Stimulated activated CD8-positive, alpha-beta memory T cell treated with anti-CD3 and anti-CD28 coated beads, Interleukin-12 subunit alpha, Interleukin-12 subunit beta, amount 100 ng/mL, for 1 hour (primary cell): ENCODE measurements around the gene PRKCE.

Experiments used
- DNase-seq: peaks from one replicate; pipeline ENCODE4 v3.0.0-alpha.2; 2020; ENCODE audit warnings: low read depth

Gene PRKCE

DNA sequence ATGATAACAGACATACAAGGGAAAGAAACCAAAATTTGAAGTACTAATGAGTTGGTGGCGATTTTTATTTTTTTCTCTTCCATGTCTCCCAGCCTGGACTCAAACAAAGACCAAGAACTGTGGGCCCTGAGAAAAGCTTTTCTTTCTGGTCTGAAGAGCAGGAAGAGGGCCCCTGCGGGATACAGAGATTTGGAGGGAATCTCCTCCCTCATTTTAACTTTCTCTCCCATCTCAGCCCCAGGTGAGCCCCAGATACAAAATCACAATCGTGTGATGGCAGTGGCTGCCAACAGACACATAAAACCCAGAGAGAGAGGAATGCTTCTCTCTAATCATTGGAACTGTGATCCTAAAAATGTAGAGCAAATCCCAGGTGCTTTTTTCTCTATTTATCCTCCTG is 19.5 kb upstream of the PRKCE start:
- DNase-seq: no peak

- DNase-seq: no peak
These were observed 17.3 kb upstream of the PRKCE start for GRCh38 chr2:45634223-45634622.

- DNase-seq: no peak
These were observed 15.5 kb upstream of the PRKCE start for GRCh38 chr2:45636008-45636407.

DNA sequence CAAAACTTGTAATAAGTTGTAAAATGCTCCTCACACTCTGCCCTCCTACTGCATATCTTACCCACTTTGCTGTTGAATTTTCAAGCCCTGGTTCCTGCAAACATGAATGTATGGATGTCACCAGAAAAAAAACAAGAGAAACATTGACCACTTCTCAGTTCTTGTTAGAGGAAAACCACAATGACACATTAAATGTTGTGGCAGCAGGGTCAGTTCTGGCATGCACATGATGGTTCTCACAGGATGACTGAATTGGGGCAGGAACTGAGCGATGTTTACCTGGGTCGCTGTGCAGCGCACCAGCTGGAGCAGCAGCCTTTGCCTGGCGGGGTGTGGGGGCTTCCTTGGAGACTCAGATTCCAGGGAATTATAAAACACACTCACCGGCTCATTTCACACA is 14.0 kb upstream of the PRKCE start:
- no peak for DNase-seq

DNA sequence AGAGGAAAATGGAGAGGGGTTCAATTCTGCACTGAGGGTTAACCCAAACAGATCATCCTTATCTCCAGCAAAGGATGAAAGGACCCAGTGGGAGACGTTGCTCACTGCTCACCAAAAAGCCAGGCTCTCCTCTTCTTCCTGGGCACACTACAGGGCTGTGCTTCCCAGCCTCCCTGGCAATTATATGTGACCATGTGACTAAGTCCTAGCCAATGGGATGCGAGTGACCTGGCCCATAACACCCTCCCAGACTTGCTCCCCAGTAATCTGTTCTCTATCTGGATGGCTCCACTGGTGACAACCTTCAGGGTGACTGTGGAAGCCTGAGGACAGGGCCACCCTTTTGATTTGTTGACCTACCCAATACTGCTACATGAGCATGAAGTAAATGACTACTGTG is 10.9 kb upstream of the PRKCE start:
- DNase-seq: no peak

DNA sequence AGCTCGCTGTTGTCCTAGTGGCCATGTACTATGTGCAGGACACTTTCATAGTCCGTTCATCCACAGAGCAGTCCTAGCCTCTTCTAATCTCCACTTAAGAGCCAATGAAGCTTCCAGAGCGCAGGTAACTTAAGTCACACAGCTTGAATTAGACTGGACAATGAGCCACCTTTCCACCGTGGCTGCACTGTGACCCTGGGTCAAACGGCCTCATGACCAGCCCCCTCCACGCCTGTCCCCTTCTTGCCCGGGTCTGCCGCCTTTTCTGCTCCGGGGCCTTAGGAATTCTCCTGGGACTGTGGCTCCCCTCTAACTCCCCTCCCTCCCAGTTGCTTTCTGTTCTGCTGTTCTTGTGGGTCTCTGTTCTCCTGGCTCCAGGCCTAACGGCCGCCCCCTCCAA is 8.4 kb upstream of the PRKCE start:
- no peak for DNase-seq

DNA sequence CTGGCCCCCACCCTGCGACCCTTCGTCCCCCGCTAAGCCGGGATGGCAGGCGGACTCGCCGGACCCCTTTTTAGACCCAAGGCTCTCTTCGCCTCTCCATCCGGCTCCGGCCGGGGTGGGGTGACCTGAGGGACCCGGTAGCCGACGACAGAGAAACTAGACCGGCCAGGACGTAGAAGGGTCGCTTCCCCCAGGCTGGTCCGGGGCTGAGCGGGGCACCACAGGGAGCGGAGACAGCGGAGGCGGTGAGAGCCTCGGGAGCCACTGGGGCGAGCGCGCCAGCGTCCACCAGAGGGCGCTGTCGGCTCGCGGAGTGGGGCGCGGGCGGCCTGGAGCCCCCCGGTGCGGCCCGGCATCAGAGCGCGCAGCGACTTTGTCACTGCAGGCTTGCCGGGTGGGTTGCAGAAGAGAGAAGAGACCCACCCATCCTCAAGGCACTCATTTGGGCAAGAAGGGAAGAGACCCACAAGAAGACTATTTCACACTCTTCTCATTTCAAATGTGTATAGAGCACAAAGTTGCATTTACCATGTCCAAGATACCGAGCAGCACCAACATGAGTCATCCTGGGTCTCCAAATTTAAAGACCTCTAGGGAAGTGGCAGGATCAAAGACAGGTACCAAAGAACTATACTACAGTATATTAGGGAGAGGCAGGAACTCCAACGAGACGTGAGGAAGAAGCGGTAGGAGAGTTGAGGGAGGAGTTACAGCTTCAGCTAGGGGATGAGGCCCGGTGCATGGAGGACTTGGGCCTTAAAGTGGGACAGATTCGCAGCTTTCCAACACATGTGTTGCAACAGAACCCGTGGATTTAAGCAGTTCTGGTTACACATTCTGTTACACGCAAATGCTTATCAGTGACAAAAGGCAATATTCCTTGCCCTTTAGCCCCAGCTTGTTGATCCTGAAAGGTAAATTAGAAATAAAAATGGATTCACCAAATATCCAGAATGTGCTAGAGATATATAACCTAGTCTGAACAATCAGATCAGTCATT is 7.6 kb upstream of the PRKCE start:
- DNase-seq: peak; percentile 57

DNA sequence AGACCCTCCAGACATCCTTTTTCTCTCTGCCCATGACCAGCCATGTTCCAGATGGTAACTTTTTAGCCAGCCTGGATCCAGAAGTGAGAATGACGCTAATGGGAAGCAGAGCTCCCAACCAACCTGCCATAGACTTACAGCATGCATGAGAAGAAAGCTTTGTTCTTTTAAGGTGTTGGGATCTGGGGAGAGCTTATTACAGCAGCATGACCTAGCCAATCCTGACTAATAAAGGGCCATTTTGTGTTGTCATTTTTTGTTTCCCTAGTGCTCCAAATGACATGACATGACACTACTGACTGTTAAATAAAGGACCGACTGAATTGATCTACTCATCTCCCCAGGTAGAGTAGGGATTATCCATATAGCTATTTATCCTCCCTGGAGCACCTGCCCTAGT is 5.2 kb upstream of the PRKCE start:
- no peak for DNase-seq

DNA sequence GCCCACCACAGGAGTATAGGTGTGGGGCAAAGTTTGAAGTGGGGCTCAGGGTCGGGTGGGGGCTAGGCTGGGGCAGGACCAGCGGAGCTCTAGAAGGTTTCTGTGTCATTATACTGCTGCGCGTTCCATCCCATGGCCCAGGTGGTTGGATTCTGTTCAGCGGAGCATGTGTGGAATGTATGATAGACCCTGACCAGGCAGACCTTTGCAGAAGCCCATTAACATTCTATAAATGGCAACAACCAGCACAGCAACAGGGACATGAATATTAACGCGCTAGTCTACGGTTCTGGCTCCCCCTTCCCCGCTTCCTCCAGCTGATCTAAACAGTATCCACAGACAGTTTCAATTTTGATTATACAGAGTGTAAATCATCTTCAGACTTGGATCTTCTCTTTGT is 4.1 kb upstream of the PRKCE start:
- DNase-seq: no peak

- DNase-seq: no peak
These were observed 3.4 kb upstream of the PRKCE start for GRCh38 chr2:45647986-45648520.

GRCh38 chr2:45648636-45649035 is 2.8 kb upstream of the PRKCE start:
- DNase-seq: no peak

DNA sequence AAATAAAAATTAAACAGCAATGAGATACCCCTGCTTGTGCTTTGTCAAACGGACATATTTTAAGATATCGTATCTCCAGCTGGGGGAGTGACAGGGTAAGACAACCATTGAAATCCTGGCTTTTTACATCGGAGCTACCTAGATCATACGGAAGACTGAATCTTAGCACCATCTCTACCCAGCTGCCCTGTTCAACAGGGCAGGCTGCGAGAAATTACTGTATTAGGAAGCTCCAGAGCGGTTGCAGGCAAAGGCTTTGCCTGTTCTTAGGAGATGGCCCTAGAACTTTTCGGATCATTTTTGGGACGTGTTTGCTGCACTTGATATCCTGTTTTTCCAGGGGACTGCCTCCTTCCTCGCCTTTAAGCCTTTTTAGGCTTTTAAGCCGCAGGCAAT is 2.0 kb upstream of the PRKCE start:
- DNase-seq: no peak

DNA sequence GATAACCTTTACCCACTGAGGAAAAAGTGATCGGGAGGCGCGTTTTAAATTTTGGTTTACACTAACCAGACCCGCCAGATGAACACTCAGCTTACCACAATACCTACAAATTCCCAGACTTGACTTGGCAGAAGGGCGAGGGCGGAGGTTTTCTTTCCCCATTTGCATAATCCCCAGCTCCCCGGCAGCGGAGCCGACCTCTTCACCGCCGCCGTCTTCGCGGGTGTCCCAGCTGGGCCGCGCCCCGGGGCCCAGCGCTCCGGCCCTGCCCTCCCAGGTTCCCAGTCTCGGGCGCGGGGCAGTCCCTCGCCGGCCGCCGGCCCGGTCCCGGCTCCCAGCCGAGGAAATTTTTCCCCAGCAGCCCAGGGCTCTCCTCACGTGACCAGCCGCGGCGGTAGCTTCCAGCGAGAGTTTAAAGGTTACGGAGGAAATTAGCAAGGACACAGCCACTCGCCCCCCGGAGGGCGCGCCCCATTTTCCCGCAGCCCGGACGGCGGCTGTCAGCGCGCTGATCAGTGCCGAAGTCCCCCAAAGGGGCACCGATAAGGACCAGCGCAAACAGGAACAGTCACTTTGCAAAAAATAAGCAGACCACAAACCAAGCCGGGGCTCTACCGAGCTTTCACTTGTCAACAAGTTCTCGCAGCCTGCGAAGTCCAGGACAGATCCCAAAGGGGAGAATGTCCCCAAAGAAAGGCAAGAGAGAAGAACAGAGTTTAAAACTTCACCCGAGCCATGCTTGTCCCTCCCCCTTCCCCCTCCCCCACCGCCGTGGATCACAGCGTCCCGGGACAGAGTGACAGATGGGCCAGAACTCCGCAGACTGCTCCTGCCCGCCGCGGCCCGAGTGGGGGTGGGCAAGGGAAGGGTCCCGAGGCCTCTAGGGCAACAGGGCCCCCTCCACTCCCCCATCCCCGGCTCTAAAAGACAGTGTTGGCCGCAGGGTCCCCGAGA is 1.3 kb upstream of the PRKCE start:
- DNase-seq: peak; percentile 33

DNA sequence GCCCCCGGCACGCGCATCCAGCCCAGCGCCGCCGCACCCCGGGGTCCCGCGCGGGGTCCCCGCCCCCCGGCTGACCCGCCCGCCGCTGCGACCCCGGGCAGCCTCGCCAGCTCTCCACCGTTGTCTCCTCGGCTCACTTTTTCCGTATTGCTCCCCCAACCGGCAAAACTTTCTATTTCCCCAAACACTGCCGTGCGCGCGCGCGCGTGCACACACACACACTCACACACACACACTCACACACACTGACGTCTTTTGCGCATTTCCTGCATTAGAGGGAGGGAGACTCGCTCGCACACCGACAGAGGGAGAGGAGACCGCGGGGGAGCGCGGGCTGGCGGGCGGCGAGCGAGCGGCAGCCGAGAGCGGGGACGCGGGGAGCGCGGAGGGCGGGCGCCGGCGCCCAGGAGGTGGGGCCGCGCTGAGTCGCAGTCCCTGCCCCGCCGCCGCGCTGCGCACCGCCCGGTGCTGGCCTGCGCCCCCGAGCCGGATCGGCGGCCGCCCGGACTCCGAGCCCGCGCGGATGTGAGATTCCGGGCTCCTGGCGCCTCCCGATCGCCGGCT is 542 bp upstream of the PRKCE start:
- DNase-seq: peak; percentile 92

DNA sequence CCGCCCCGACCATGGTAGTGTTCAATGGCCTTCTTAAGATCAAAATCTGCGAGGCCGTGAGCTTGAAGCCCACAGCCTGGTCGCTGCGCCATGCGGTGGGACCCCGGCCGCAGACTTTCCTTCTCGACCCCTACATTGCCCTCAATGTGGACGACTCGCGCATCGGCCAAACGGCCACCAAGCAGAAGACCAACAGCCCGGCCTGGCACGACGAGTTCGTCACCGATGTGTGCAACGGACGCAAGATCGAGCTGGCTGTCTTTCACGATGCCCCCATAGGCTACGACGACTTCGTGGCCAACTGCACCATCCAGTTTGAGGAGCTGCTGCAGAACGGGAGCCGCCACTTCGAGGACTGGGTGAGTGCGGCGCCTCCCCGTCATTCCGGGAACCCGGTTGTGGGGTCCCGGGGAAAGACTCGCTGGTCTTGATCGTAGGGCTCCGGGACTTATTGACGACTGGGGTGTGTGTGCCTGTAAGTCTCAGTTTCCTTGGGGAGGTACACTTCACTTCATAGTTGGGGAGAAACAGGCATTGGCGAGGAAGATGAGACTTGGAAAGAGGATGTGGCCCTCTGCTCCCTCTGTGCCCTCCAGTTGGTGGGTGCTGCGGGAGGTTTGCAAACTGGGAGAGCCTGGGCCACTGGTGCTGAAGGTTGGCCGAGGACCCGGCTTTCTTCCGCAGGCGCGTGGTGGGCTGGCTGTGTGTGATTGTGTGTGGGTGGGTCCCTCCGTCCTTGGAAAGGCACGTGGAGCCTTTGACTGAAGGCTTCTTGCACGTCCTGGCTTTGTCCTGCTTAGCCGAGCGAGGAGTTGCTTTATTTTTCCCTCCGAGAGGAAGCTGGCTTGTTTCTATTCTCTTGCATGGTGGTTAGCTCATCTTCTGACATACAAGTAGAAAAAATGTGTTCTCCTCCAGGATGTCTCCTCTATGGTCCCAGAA is 886 bp downstream of the PRKCE start:
- DNase-seq: no peak

DNA sequence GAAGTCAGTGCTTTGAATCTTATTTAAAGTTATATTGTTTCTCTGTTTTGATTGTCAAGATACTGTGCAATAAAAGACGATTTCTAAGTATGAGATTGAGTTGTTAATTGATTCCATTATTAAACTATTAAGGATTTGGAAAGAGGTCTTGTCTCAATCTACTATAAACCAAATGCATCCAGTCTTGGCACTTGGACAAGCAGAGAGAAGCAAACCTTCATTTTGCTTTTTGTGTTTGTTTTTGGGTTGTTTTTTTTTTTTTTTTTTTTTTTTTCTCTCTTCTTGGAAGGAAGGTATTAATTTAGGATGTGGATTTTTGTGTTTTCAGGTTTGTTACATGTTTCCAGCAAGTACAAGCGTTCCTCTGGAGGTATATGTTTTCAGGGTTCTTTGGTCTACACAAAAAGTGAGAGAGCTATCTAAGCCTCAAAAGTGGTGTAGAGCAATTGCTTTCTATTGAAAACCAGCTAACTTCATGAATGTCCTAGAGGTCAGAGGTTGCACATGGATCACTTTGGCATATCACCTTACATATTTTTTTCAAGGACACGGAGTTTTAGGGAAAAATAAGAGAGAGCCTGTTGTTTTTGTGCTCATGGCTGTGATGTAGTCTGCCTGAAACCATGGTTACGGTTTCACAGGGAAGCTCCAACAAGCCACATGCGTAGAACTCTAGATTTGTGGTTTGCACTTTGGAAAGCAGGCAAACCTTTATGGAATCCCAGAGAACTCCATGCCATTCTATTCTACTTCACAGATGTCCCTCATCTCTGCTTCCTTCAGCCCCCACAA is 1.8 kb downstream of the PRKCE start:
- no peak for DNase-seq

GRCh38 chr2:45654250-45654649 is 2.8 kb downstream of the PRKCE start:
- DNase-seq: no peak

DNA sequence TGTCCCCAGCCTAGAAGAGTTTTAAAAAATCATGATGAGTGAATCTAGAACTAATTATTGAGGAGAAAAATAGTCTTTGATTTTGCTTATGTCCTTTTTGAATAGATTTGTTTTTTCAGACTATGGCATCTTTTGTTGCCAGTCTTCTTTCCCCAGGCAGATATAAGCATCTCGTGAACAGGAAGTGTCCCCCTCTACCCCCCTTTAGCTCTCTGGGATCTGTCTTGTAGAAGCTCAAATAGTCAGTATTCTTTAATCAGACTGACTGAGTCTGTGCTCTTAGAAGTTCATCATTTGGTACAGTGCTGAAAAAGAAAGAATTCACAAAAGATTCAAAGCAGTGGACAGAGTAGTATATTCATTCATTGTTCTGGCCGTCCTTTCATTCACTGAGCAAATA is 10.4 kb downstream of the PRKCE start:
- no peak for DNase-seq

- no peak for DNase-seq
These were observed 13.3 kb downstream of the PRKCE start for GRCh38 chr2:45664635-45665261.

DNA sequence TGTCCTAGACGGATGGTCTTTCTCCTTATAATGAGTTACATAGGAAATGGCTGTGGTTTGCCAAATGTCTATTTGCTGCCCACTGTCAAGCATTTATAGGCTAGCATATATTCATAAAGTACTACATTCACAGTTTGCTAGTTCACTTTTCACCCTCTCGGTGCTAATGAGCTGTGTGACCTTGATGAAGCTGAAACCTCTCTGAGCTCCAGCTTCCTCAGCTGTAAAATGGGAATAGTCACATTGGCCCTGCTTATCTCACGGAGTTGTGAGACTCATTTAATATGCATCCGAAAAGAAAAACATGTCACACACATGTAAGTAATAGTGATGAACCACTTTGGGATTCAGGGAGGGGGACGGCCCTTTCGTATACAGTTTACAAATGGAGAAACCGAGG is 17.0 kb downstream of the PRKCE start:
- DNase-seq: no peak
